ENCODE data around the gene CFAP73.

DNA sequence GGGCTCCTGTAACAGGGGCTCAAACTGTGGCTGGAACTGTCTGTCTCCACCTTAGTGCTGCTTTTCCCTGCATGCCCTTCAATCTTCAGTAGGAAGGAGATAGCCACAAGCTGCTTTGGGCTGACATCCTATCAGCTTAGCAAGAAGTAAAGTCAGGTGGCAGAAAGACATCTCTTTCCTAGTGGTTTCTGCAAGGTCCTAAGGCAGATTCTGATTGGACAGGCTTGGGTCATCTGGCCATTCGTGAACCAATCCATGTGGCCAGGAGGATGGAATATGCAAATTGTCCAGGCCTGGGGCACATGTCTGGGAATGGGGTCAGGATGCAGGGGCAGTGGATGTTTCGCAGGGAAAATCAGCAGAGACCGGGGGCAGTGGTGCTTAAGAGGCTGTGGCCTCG is 41.2 kb downstream of the CFAP73 start:
- TF ChIP-seq POLR2A (IDR thresholded peaks at IDR 0.05; ENCODE audit: low read depth, low read length), result no peak
- no peak for TF ChIP-seq POLR2AphosphoS5 (IDR thresholded peaks at IDR 0.05; ENCODE audit: low read depth, low read length)
